ENCODE results near the gene TPCN1.

DNA sequence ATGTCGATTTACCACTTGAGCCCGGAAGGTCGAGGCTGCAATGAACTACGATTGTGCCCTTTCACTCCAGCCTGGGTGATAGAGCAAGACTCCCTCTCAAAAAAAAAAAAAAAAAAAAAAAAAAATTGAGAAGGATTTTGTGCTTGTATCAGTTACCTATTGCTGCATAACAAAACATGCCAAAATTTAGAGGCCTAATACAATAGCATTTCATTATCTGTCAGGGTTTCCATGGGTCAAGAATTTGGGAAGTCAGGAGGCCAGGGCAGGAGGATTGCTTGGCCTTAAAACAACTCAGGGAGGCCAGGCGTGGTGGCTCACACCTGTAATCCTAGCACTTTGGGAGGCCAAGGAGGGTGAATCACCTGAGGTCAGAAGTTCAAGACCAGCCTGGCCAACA is 118.3 kb downstream of the TPCN1 start:
- TF ChIP-seq CTCF (tag by site-specific recombination; IDR thresholded peaks at IDR 0.05) (no peak), HIC1 (tag by site-specific recombination; IDR thresholded peaks at IDR 0.05) (no peak), KLF1 (tag by site-specific recombination; IDR thresholded peaks at IDR 0.05) (no peak), ZNF629 (tag by site-specific recombination; IDR thresholded peaks at IDR 0.05) (no peak)

Data from HEK293 (cell line).